Ovary (tissue), 3 donors: ENCODE results near the gene RPL5.

ENCODE experiments used
- CTCF ChIP-seq, 3 donors: fragments of 450-650 bp in 2 of 3; fragments of 200-600 bp in 1 of 3; IDR thresholded peaks; one replicate each; pipeline versions ENCODE4 v1.5.1 to v1.8.0; 2016 to 2022; ENCODE audit warnings: antibody characterized with exemption in 3 of 3, mild to moderate bottlenecking in 1 of 3
- EP300 ChIP-seq: sonication (generic); formaldehyde crosslinking; IDR thresholded peaks from one replicate; pipeline ENCODE4 v1.6.1; 2017; ENCODE audit warnings: antibody characterized with exemption
- POLR2A ChIP-seq: fragments of 450-650 bp; IDR thresholded peaks from one replicate; pipeline ENCODE4 v1.6.1; 2017; ENCODE audit warnings: antibody characterized with exemption, mild to moderate bottlenecking, moderate library complexity
- donor health status: DM: no; HTN: no; CAD: no.

- TF ChIP-seq POLR2A (no peak), CTCF (IDR thresholded peaks at IDR 0.05) (no peak), EP300 (no peak)
Observed at GRCh38 chr1:92790867-92791266, 41.0 kb upstream of the RPL5 start.
